ENCODE data around the gene TRPM3.

- no peak for TF ChIP-seq RELA (CRISPR knock-in tag; IDR thresholded peaks at IDR 0.05)
- no peak for TF ChIP-seq ZNF660 (CRISPR knock-in tag; IDR thresholded peaks at IDR 0.05; ENCODE audit: borderline replicate concordance, low read depth)
- TF ChIP-seq CTCF (CRISPR knock-in tag; IDR thresholded peaks at IDR 0.05) = no peak
Measured at GRCh38 chr9:70492319-70492777, 629.1 kb downstream of the TRPM3 start.

All from HepG2 (cell line).